ENCODE measurements around the gene ZNF398. TPM values are rescaled to one million over a fixed set of nuclear protein-coding genes. Genes with fewer than 3 reads are reported as not detected.

ZNF398 gene
- total RNA-seq, 6 experiments from 2014 or later = 11.0 to 12.1 (median 11.6) TPM

DNA sequence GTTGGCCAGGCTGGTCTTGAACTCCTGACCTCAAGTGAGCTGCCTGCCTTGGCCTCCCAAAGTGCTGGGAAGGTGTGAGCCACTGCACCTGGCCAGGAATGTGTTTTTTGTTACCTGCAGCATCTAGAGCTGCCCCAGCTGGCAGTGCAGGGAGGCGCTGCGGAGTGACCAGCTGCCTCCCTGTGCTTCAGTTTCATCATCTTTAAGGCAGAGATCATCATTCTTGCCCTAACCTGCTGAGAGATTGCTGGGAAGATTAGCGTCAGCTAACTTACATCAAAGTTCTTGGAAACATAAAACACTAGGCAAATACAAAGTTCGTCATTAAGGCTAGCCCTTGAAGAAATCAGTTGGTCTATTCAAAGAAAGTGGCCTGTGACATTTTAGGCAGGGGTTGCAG lies 50.4 kb downstream of the ZNF398 start:
- DNase-seq = no peak
- no peak for TF ChIP-seq CTCF (IDR thresholded peaks at IDR 0.05)
- H3K27ac Mint-ChIP-seq = peak overlapping the region; percentile 38; the same call in 1 of the 2 replicates
- H3K4me3 Mint-ChIP-seq = no peak overlapping the region
- H3K4me1 Mint-ChIP-seq (ENCODE audit: low read depth) = peaks cover 44% of the 10 kb centered on the region
- H3K36me3 Mint-ChIP-seq (ENCODE audit: low read depth) = peaks cover 44% of the 10 kb centered on the region
- H3K9me3 Mint-ChIP-seq = no peaks in the 10 kb centered on the region
- H3K27me3 Mint-ChIP-seq (ENCODE audit: insufficient read depth) = peaks cover 3% of the 10 kb centered on the region; the same call in 1 of the 2 replicates

DNA sequence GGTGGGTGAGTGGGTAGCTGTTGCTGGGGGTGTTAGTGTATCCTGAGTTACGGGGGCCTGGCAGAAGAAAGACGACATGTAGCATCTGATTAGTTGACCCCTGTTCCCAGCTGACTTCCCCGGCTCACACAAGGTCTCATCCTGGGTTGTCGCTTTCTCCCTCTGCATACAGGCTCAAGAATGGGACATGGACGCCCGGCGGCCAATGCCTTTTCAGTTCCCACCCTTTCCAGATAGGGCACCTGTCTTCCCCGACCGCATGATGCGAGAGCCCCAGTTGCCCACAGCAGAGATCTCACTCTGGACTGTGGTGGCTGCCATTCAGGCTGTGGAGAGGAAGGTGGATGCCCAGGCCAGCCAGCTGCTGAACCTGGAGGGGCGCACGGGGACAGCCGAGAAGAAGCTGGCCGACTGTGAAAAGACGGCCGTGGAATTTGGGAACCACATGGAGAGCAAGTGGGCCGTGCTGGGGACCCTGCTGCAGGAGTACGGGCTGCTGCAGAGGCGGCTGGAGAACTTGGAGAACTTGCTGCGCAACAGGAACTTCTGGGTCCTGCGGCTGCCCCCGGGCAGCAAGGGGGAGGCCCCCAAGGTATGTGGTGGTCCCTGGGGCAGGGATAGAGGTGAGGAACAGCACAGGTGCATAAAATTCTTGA lies 51.0 kb downstream of the ZNF398 start:
- TF ChIP-seq CTCF (IDR thresholded peaks at IDR 0.05) = no peak
- Mint-ChIP-seq H3K36me3 (ENCODE audit: low read depth) (peaks cover 50% of the 10 kb centered on the region), H3K4me1 (ENCODE audit: low read depth) (peaks cover 51% of the 10 kb centered on the region), H3K27me3 (ENCODE audit: insufficient read depth) (peaks cover 3% of the 10 kb centered on the region; the same call in 1 of the 2 replicates), H3K27ac (0 out of 2 replicates have a peak overlapping the region, but pooled peaks have one; percentile 38), H3K4me3 (no peak overlapping the region), H3K9me3 (no peaks in the 10 kb centered on the region)
- no peak for DNase-seq

GRCh38 chr7:149199234-149199995 lies 52.2 kb downstream of the ZNF398 start:
- Mint-ChIP-seq H3K36me3 (ENCODE audit: low read depth) (peaks cover 62% of the 10 kb centered on the region), H3K4me3 (peak overlapping the region; percentile 27; the same call in 1 of the 2 replicates), H3K27ac (peak overlapping the region; percentile 79), H3K9me3 (no peaks in the 10 kb centered on the region), H3K4me1 (ENCODE audit: low read depth) (peaks cover 59% of the 10 kb centered on the region), H3K27me3 (ENCODE audit: insufficient read depth) (peaks cover 3% of the 10 kb centered on the region; the same call in 1 of the 2 replicates)
- DNase-seq = peak; percentile 14
- no peak for TF ChIP-seq CTCF (IDR thresholded peaks at IDR 0.05)

- Mint-ChIP-seq H3K9me3 (no peaks in the 10 kb centered on the region), H3K36me3 (ENCODE audit: low read depth) (peaks cover 81% of the 10 kb centered on the region), H3K4me3 (no peak overlapping the region), H3K27ac (peak overlapping the region; percentile 32; the same call in 1 of the 2 replicates), H3K4me1 (ENCODE audit: low read depth) (peaks cover 46% of the 10 kb centered on the region), H3K27me3 (ENCODE audit: insufficient read depth) (no peaks in the 10 kb centered on the region; the same call in 1 of the 2 replicates)
- no peak for TF ChIP-seq CTCF (IDR thresholded peaks at IDR 0.05)
- DNase-seq = peak; percentile 41
These were observed 55.6 kb downstream of the ZNF398 start for GRCh38 chr7:149202831-149203231.

DNA sequence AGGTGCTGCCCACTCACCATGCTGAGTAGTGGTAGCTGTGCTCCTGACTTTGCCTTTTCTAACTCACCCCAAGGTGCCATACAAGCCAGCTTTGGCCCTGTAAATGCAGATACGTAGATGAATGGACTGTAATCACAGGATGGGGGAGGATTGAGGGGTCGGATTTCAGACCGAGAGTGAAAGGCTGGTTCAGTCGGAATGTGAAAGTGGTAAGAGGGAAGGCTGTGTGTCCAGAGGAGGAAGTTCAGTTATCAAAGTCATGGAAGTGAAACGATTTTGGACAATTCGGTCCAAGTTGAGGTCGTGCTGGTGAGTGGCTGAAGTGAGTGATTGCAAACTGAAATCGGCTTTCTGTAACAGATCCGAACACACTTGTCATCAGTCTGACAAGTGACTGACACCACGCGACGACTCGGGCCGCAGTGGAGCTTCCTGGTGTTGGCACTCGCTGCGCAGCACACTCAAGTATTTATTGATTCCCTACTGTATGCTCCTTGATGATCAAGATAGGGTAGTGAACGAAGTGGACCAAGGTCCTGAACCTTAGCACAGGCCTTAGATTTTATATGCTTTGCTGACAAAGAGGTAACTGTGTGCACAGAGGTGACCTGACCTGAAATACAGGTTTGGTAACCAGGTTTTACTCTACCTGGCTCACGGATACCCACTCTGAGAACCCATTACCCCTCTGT lies 58.6 kb downstream of the ZNF398 start:
- TF ChIP-seq CTCF (IDR thresholded peaks at IDR 0.05) = no peak
- Mint-ChIP-seq H3K4me1 (ENCODE audit: low read depth) (peaks cover 35% of the 10 kb centered on the region), H3K27me3 (ENCODE audit: insufficient read depth) (no peaks in the 10 kb centered on the region), H3K27ac (no peak overlapping the region), H3K36me3 (ENCODE audit: low read depth) (peaks cover 72% of the 10 kb centered on the region), H3K9me3 (no peaks in the 10 kb centered on the region; the same call in 1 of the 2 replicates), H3K4me3 (no peak overlapping the region)
- DNase-seq = no peak

Data from HFFc6 (cell line).